Activated T-helper 1 cell treated with Interleukin-2 at 50 U/mL for 16 hours (primary cell): ENCODE data around the gene DENND6A.
A peak's percentile ranks its signal among the peaks of the same experiment; 100 is the strongest.
"Not testable (repeated sequence)": the region's sequence is repeated elsewhere in the genome, so short reads cannot be mapped to it uniquely, and the experiment has no call there.

Experiments
- DNase-seq: peaks from one replicate; pipeline ENCODE4 v3.0.0-alpha.2; 2020; ENCODE audit warnings: low read depth

DENND6A gene

DNA sequence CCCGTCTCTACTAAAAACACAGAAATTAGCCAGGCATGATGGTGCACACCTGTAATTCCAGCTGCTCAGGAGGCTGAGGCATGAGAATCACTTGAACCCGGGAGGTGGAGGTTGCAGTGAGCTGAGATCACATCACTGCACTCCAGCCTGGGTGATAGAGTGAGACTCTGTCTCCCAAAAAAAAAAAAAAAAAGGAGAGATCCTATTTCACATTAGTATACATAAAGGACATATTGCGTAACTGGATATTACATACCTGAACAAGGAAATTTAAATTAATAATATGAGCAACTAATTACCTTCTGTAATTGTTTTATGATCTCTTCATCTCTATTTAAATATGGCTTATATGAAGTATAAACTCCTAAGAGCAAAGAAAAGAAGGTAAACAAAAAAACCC is 58.6 kb downstream of the DENND6A start:
- DNase-seq, result not testable (repeated sequence)

DNA sequence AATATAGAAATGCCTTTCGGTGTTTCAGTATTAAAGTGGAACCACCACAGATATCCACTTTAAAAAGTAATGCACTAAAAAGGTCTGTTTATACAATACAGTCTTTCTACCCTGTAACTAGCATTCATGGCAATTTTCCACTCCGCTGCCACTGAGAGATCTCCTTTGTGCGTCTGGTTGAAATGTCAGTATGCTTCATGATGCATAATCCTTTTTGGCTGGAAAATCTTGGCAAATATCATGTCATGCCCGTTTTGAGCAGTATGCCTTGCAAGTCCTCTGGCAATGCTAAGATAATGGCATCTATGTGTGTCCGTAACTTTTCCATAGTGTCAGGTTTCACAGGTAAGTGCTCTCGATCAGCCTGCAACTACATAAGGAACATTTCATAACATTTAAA is 64.9 kb downstream of the DENND6A start:
- DNase-seq, result no peak

DNA sequence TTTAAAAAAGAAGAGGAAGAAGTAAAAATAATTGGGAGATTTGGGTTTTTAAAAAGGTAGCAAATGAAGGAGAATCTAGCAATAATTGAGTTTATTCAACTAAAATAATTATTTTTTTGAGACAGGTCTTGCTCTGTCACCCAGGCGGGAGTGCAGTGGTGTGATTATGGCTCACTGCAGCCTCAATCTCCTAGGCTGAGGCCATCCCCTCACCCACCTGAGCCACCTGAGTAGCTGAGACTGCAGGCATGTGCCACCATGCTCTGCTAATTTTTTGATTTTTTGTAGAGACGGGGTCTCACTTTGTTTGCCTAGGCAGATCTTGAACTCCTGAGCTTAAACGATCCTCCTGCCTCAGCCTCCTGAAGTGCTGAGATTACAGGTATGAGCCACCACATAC is 68.1 kb downstream of the DENND6A start:
- no peak for DNase-seq

DNA sequence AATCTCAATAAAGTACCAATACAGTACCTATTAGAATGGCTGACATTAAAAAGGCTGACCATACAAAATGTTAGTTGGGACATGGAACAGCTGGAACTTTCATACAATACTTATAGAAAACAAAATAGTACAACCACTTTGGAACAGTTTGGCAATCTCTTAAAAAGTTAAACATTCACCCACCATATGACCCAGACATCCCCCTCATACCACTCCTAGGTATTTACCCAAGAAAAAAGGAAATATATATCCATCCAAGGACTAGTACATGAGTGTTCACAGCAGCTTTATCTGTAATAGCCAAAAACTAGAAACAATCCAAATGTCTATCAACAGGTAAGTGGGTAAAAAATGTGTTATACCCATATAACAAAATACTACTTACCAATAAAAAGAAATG is 70.5 kb downstream of the DENND6A start:
- no peak for DNase-seq

DNA sequence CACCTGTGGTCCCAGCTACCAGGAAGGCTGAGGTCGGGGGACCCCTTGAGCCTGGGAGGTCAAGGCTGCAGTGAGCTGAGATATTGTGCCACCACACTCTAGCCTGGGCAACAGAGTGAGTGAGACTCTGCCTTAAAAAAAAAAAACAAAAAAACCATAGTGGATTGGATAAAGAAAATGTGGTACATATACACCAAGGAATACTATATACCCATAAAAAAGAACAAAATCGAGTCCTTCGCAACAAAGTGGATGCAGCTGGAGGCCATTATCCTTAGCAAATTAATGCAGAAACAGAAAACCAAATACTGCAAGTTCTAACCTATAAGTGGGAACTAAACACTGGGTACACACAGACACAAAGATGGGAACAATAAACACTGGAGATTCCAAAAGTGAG is 75.1 kb downstream of the DENND6A start:
- DNase-seq, result no peak

DNA sequence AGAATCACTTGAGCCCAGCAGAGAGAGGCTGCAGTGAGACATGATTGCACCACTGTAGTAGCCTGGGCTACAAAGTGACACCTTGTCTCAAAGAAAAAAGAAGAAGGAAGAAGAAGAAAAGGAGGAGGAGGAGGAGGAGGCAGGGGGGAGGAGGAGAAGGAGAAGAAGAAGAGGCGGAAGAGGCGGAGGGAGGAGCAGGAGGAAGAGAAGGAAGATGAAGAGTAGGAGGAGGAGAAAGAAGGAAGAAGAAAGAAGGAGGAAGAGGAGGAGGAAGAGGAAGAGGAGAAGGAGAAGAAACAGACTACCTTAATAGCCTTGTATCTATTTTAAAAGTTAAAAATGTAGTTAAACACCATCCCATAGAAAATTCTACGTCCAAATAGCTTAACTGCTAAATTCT is 76.6 kb downstream of the DENND6A start:
- no peak for DNase-seq

DNA sequence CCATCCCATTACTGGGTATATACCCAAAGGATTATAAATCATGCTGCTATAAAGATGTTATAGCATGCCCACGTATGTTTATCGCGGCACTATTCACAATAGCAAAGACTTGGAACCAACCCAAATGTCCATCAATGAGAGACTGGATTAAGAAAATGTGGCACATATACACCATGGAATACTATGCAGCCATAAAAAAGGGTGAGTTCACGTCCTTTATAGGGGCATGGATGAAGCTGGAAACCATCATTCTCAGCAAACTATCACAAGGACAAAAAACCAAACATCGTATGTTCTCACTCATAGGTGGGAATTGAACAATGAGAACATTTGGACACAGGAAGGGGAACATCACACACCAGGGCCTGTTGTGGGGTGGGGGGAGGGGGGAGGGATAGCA is 81.0 kb downstream of the DENND6A start:
- not testable (repeated sequence) for DNase-seq

DNA sequence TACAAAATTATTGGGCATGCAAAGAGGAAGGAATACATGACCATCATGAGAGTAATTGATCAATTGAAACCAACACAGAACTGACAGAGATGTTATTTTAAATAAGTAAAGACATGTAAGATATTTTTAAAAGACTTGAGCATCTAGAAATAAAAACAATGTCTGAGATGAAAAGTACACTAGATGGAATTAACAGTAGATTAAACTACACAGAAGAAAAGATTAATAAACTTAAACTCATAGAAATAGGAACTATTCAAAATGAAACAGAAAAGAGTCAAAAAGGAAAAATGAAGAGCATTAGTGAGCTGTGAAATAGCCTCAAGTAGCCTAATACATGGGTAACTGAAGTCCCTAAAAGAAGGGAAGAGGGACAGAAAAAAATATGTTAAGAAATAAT is 87.2 kb downstream of the DENND6A start:
- no peak for DNase-seq

DNA sequence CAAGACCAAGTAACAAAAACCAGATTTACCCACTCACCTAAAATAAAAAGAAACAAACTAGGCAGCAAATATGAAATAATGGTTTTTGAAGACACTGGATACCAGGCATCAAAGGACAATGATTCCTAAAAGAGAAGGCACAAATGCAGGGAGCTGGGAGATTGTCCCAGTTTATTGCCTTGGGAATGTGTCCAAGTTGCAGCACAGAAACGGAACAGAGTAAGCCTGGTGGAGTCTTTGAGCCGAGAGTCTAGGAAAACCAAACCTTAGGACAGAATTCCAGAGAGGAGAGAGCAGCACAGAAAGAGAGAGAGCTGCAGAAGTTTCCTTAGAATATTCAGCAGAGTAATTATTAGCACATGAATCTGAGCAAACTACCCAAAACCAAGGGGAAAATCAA is 87.9 kb downstream of the DENND6A start:
- DNase-seq, result no peak

DNA sequence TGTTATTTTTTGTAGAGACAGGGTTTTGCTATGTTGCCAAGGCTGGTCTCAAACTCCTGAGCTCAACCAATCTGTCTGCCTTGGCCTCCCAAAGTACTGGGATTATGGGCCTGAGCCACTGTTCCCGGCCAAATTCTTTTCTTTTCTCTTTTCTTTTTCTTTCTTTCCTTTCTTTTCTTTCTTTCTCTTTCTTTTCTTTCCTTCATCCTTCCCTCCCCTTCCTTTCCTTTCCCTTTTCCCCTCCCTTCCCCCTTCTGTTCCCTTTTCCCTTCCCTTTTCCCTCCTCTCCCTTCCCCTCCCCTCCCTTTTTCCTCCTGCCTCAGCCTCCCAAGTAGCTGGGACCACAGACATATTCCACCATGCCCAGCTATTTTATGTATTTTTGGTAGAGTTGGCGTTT is 92.7 kb downstream of the DENND6A start:
- no peak for DNase-seq

DNA sequence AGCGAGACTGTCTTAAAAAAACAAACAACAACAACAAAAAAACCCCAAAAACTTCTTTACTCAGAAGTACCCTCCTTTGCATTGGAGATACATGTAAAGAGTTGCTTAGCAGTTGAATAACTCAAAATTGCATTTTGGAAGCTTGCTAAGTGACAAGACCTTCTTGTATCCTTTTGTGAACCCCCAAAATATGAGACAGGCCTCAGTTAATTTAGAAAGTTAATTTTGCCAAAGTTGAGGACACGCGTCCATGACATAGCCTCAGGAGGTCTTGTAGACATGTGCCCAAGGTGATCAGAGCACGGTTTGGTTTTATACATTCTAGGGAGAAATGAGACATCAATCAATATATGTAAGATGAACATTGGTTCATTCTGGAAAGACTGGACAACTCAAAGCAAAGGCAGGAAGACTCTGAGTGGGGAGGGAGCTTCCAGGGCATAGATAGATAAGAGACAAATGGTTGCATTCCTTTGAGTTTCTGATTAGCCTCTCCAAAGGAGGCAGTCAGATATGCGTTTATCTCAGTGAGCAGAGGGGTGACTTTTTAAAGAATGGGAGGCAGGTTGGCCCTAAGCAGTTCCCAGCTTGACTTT is 94.0 kb downstream of the DENND6A start:
- DNase-seq, result no peak

DNA sequence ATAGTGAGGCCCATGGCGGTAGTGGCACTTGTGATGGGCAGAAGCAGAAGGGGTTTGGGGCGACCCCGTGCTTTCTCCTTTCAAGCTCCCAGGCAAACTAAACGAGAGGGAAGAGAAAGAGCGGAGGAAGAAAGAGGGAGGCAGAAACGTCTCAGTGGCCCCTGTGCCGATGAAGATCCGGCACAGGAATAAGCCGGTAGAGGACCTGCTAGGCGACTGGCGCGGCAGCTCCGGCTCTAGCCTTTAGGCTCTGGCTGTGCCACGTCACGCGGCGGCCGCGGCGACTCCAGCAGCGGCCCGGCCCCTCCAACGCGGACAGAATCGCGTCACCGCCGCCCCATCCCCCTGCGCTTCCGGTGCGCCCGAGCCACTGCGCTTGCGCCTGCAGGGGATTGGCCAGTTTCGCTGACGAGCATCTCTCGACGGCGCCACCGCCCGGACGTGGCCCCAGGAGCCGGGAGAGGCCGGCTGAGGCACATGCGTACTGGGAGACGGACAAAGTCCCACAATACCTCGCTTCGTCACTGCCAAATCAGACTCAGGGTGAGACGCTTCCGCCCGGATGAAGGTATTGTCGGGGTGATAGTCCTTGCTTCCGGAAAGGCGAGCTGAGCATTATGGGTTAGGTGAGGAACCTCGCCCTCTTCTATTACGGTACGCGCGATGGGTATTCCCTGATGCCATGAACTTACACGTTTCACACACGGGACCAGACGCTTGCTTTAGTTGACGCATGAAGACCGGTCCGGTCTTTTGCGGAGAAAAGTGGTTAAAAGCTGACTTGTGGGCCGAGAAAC is 95.6 kb downstream of the DENND6A start, which contains the start of gene ARF4:
ARF4 (minus strand) TSS at position 218 of the 797 bp plus-strand sequence; CDS start at position 14, 204 bp downstream.
- peak; percentile 99 for DNase-seq

DNA sequence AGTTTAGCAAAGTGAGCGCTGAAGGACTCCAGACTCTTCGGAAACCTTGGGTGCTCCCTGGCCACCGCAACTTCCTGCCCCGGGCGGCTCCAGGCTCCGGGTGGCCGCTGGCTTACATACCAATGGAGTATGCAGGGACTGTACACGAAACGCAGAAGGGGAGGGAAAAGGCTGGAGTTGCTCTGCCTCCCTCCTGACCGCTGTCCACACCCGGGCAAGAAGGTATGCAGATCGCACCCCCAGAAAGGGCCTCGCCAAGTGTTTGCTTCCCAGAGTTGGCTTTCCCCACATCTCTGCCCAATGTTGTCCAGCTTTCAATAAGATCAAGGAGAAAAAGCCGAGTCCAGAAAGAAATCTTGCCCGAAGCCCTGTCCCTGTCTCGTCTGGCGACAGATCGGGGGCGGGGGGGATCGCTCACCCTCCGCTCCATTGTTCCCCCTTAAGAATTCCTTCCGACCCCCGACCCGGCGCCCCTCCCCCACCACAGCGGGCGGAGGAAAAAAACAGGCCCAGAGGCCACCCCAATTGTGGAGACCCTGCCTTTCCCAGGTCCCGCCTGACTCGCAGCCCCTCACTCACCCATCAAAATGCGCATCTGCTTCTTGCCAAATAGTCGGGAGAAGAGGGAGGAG is 96.3 kb downstream of the DENND6A start:
- DNase-seq, result peak; percentile 48

DNA sequence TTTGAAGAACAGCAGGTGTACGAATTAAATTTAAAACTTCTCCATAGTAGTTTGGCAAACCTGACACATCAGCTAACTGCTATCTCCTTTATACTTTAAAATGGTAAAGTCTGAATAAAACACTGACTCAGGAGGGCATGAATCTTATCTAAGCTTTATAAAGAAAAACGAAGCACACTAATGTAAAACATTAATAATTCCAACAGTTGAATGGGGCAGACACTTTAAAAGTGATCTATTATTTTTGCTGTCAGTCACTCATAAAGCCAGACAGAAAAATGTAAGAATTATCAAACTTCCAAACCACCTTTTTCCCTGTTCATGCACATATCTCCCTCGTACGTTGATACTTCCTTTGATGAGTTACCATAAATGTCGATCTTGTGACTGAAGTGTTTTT is 98.3 kb downstream of the DENND6A start:
- DNase-seq, result no peak

DNA sequence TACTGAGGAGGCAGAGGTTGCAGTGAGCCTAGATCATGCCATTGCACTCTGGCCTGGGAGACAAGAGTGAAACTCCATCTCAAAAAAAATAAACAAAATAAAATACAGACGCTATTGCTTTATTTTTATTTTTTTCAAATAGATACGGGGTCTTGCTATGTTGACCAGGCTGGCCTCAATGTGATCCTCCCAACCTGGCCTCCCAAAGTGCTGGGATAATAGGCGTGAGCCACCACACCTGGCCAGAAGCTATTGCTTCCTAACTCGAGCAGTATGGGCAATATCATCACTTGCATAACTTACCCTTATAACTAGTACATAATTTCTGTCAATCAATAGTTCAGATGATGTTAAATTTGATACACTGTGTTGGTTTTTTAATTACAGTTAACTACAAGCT is 98.7 kb downstream of the DENND6A start:
- no peak for DNase-seq

DNA sequence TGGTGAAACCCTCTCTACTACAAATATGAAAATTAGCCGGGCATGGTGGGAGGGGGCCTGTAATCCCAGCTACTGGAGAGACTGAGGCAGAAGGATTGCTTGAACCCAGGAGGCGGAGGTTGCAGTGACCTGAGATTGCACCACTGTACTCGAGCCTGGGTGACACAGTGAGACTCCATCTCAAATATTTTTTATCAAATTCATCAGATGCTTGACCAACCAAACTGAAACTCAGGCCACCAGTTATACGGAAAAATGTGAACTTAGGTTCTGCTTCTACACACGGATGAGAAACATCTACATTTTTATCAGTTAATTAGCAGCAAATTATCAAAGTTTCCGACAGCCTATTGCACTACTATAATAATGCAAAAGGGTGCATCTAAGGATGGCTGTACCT is 100.6 kb downstream of the DENND6A start:
- no peak for DNase-seq

DNA sequence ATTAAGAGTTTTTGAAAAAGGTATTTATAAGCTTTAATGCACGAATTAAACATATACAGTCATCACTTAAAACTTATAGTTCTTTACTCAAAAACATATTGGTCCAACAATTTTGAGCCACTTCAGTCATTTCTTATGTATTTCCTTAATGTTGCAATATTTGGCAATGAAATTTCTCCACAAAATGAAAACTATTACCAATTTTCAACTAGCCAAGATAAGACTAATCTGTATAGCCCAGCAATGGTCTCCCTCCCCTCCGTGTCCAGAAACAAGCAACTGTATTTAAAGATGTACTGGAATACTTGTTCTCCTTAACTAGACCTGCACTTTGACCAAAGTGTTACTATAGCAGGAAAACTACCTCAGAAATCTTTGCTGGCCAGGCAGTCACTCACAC is 105.0 kb downstream of the DENND6A start:
- no peak for DNase-seq

DNA sequence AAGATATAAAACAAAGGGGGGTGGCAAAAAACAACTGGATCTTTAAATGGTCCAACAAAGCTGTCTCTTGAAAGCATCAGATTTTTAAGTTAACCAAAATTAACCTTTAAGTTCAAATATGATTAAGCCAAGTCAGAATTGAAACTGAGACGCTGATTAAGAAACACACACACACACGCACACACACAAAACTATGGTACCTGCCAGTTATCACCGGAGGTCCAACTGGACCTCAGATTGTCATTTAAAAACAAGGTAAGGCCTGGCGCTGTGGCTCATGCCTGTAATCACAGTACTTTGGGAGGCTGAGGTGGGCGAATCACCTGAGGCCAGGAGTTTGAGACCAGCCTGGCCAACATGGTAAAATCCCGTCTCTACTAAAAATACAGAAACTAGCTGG is 106.1 kb downstream of the DENND6A start:
- no peak for DNase-seq

DNA sequence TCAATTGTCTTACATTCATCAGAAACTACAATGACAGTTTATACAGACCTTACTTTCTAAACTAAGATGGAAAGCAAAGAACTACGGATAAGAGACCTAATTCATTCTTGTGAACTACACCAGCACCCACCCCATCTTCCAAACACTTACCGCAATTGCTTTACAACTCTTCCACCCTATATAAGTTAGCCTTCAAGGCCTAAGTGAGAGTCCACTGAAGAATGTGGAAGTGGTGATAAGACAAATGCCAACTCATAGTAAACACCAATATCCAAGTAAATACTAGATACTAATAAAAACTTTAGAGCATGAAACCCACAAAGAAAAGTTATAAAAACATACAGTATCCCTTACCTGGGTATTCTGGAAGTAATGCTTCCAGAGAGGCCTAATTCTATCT is 109.3 kb downstream of the DENND6A start:
- DNase-seq, result no peak

DNA sequence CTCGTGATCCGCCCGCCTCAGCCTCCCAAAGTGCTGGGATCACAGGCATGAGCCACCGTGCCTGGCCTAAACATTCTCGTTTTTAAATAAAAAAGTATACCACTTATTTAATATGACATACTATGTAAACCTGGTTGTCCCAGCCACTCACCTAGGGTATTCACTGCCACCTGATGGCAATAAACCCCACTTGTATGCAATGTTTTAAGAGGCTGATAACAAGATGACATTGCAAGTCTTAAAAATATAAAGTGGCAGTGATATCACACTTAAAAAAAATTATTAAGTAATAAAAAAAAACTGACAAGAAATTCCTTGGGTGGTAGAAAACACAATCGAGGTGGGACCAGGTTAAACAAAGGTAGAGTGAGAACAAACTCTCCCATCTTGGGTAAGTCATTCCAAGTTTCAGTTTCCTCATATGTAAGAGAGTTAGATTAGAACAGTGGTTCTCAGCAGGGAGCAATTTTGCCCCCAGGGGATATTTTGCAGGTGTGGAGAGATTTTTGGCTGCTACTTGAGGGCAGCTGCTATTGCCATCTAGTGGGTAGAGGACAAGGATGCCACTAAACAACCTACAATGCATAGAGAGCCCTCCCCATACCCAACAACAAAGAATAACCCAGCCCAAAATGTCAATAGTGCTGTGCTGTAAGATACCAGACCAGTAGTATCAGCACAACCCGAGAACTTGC is 110.3 kb downstream of the DENND6A start:
- DNase-seq, result no peak

DNA sequence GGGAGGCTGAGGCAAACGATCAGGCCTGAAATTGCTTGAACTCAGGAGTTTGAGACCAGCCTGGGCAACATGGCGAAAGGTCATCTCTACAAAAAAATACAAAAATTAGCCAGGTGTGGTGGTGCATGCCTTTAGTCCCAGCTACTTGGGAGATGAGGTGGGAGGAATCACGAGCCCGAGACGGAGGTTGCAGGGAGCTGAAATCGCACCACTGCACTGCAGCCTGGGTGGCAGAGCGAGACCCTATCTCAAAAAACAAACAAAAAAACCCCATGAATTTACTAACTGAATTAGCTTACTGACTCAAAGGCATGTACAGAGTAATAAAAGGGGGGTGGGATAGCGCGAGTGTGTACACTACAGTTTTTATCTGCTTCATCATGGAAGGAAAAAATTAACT is 115.1 kb downstream of the DENND6A start:
- no peak for DNase-seq

DNA sequence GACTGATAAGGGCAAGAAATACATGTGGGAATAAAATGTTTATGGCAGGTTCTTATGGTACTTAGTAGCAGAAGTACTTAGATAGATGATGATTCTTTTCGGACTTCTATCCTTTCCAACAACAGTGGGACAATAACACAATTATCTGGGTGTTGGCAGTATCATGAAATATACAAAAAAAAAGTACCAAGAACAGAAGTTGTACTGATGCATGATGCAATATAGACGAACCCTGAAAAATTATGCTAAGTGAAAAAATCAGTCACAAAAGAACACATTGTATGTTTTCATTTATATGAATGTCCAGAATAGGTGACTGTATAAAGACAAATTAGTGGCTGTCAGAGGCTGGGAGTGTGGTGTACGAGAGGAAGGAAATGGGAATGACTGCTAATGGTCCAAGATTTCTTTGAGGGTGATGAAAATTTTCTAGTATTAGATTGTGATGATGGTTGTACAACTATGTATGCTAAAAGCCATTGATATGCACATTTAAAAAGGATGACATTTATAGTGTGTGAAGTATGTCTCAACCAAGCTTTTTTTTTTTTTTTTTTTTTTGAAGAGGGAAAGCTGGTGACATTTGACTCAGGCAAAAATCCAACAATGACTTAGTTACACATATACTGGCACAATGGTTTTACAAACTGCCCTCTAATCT is 116.8 kb downstream of the DENND6A start:
- no peak for DNase-seq
